CD14-positive monocyte (primary cell): ENCODE measurements around the gene VOPP1. TPM values are rescaled to one million over a fixed set of nuclear protein-coding genes. Genes with fewer than 3 reads are reported as not detected.

Source experiments
- DNase-seq, 3 donors: peaks; one replicate each; pipeline ENCODE4 v3.0.0-alpha.2; 2011 to 2022
- H2AFZ ChIP-seq: 2 replicates; pipeline ENCODE4 v1.6.0; 2012; ENCODE audit warnings: mild to moderate bottlenecking, low read depth, low read length, inconsistent platforms; ENCODE audit not compliant: insufficient read depth, poor library complexity, severe bottlenecking
- H3K27ac ChIP-seq, 2 donors: 1 replicate in 1 of 2; 2 replicates in 1 of 2; pipeline ENCODE4 v1.5.1; 2012 to 2013; ENCODE audit warnings: low read length in 2 of 2, control low read depth in 1 of 2, inconsistent platforms in 1 of 2, low read depth in 1 of 2, mild to moderate bottlenecking in 1 of 2
- H3K27me3 ChIP-seq, 2 donors: one replicate each; pipeline versions ENCODE4 v1.6.0 to v1.6.1; 2011 to 2013; ENCODE audit warnings: low read length in 2 of 2; ENCODE audit not compliant: control insufficient read depth in 2 of 2, insufficient read depth in 2 of 2
- H3K36me3 ChIP-seq, 2 donors: replicated peaks in 1 of 2; 1 replicate in 1 of 2; 2 replicates in 1 of 2; pipeline versions ENCODE4 v1.5.1 to v1.6.1; 2012 to 2013; ENCODE audit warnings: low read length in 2 of 2, control low read depth in 1 of 2, inconsistent platforms in 1 of 2, mild to moderate bottlenecking in 1 of 2; ENCODE audit not compliant: insufficient read depth in 2 of 2, control insufficient read depth in 1 of 2
- H3K4me1 ChIP-seq, 2 donors: 1 replicate in 1 of 2; 2 replicates in 1 of 2; pipeline versions ENCODE4 v1.5.1 to v1.6.1; 2012 to 2013; ENCODE audit warnings: low read length in 2 of 2, control low read depth in 1 of 2, inconsistent platforms in 1 of 2, mild to moderate bottlenecking in 1 of 2, moderate library complexity in 1 of 2; ENCODE audit not compliant: insufficient read depth in 2 of 2, control insufficient read depth in 1 of 2
- H3K4me2 ChIP-seq: replicated peaks from 2 replicates; pipeline ENCODE3; 2012; ENCODE audit warnings: low read length, moderate library complexity, mild to moderate bottlenecking; ENCODE audit not compliant: poor library complexity, severe bottlenecking; ENCODE audit errors: extremely low read depth
- H3K4me3 ChIP-seq, 3 experiments: fragments of 200-600 bp in 1 of 3; sonication (generic) in 1 of 3; replicated peaks in 1 of 3; 1 replicate in 2 of 3; 2 replicates in 1 of 3; pipeline ENCODE4 v1.5.1; 2011 to 2013; ENCODE audit warnings: low read length in 3 of 3, mild to moderate bottlenecking in 3 of 3, control low read depth in 2 of 3, low read depth in 2 of 3, inconsistent platforms in 1 of 3, moderate library complexity in 1 of 3
- H3K79me2 ChIP-seq: 2 replicates; pipeline ENCODE4 v1.6.0; 2012; ENCODE audit warnings: mild to moderate bottlenecking, control low read depth, inconsistent platforms, low read length, moderate library complexity; ENCODE audit not compliant: insufficient read depth
- H3K9ac ChIP-seq: 2 replicates; pipeline ENCODE4 v1.6.0; 2017; ENCODE audit warnings: low read length, mild to moderate bottlenecking; ENCODE audit not compliant: insufficient read depth, poor library complexity, severe bottlenecking
- H3K9me3 ChIP-seq, 2 donors: replicated peaks in 1 of 2; 1 replicate in 1 of 2; 2 replicates in 1 of 2; pipeline versions ENCODE4 v1.5.1 to v1.6.1; 2012 to 2013; ENCODE audit warnings: low read length in 2 of 2, control low read depth in 1 of 2; ENCODE audit not compliant: control insufficient read depth in 1 of 2, insufficient read depth in 1 of 2
- H4K20me1 ChIP-seq: 2 replicates; pipeline ENCODE4 v1.6.0; 2012; ENCODE audit warnings: mild to moderate bottlenecking, low read length, control low read depth, moderate library complexity; ENCODE audit not compliant: insufficient read depth
- H3K27ac Mint-ChIP-seq, 7 donors: one replicate each; pipeline ENCODE4 v1.8.0; 2020; ENCODE audit warnings: mild to moderate bottlenecking in 7 of 7, mixed read lengths in 7 of 7, moderate library complexity in 6 of 7, inconsistent platforms in 2 of 7
- H3K27me3 Mint-ChIP-seq, 3 donors: one replicate each; pipeline ENCODE4 v1.8.0; 2021 to 2022; ENCODE audit warnings: low read depth in 3 of 3, mild to moderate bottlenecking in 3 of 3, mixed read lengths in 3 of 3, moderate library complexity in 3 of 3, inconsistent platforms in 1 of 3
- H3K36me3 Mint-ChIP-seq, 2 donors: one replicate each; pipeline ENCODE4 v1.8.0; 2020; ENCODE audit warnings: mixed read lengths in 2 of 2, inconsistent platforms in 1 of 2, mild to moderate bottlenecking in 1 of 2
- H3K4me1 Mint-ChIP-seq: one replicate; pipeline ENCODE4 v1.8.0; 2020; ENCODE audit warnings: mild to moderate bottlenecking, mixed read lengths
- H3K4me3 Mint-ChIP-seq, 2 donors: one replicate each; pipeline ENCODE4 v1.8.0; 2020; ENCODE audit warnings: mild to moderate bottlenecking in 2 of 2, mixed read lengths in 2 of 2, moderate library complexity in 1 of 2
- H3K9me3 Mint-ChIP-seq, 7 donors: one replicate each; pipeline ENCODE4 v1.8.0; 2020 to 2022; ENCODE audit warnings: mixed read lengths in 7 of 7, mild to moderate bottlenecking in 6 of 7, moderate library complexity in 6 of 7, inconsistent platforms in 2 of 7
- CTCF ChIP-seq: fragments of 200-600 bp; IDR thresholded peaks from one replicate; pipeline ENCODE4 v1.8.0; 2022; ENCODE audit warnings: antibody characterized with exemption, mild to moderate bottlenecking
- WGBS: methylation state at CpG from one replicate; pipeline ENCODE4 v1.1.5; 2013; ENCODE audit warnings: missing lambda C conversion rate; ENCODE audit not compliant: insufficient coverage; 5-methylcytosine and 5-hydroxymethylcytosine counted together
- intact Hi-C, 2 donors: fragments of 100-400 bp; cut with micrococcal nuclease; formaldehyde crosslinking; loops; one replicate each; pipeline versions ENCODE4 v1.15.0 to v1.15.1; 2023
- polyA plus RNA-seq, 3 donors: library from polyadenylated mRNA; depleted of rRNA in 1 of 3; unstranded in 2 of 3; stranded (reverse) in 1 of 3; fragments of 300-500 nt in 2 of 3; fragments of >200 nt in 1 of 3; fragmentation: Illumina TruSeq in 2 of 3; gene quantifications; 1 replicate in 2 of 3; 2 replicates in 1 of 3; pipeline ENCODE4 v1.2.3, GENCODE V29; 2012 to 2021

The VOPP1 gene
- polyA plus RNA-seq, 3 donors, result 16.7 to 22.1 (median 18.0) TPM

GRCh38 chr7:55591282-55591931 lies 19.1 kb upstream of the VOPP1 start:
- intact Hi-C loops, result loop anchor here in 1 of 2 donors (5.0 to 10.0 kb wide), 3 partner anchors 59 to 373 kb away; partner anchors contain the start of genes LANCL2 and NIPSNAP2
- Histone ChIP-seq H3K27me3 (no peaks in the 10 kb centered on the region), H3K27ac (no peak overlapping the region), H3K4me2 (no peak overlapping the region), H3K4me3 (no peak overlapping the region), H3K36me3 (no peaks in the 10 kb centered on the region), H3K4me1 (no peaks in the 10 kb centered on the region), H3K79me2 (no peaks in the 10 kb centered on the region), H3K9ac (no peak overlapping the region), H2AFZ (no peak overlapping the region), H3K9me3 (no peaks in the 10 kb centered on the region), H4K20me1 (no peaks in the 10 kb centered on the region)
- Mint-ChIP-seq H3K27ac (no peak overlapping the region), H3K27me3 (peaks cover 6 to 20% (median 12%) of the 10 kb centered on the region in 3 donors), H3K4me3 (no peak overlapping the region), H3K4me1 (peaks cover 8% of the 10 kb centered on the region), H3K9me3 (no peaks in the 10 kb centered on the region), H3K36me3 (no peaks in the 10 kb centered on the region)
- peak in 1 of 3 donors; percentile 23 for DNase-seq
- WGBS, result 50% methylated on average over 2 of the region's 3 CpGs
- no peak for TF ChIP-seq CTCF

- H3K27me3 ChIP-seq, result no peaks in the 10 kb centered on the region
- no peak overlapping the region for H3K9ac ChIP-seq
- H3K79me2 ChIP-seq, result no peaks in the 10 kb centered on the region
- H3K4me1 ChIP-seq, result no peaks in the 10 kb centered on the region
- H3K4me1 Mint-ChIP-seq, result peaks cover 8% of the 10 kb centered on the region
- intact Hi-C loops, result loop anchor here in 1 of 2 donors (5.0 to 10.0 kb wide), 3 partner anchors 58 to 374 kb away; partner anchors contain the start of genes LANCL2 and NIPSNAP2
- no peak overlapping the region for H3K27ac Mint-ChIP-seq
- H3K36me3 ChIP-seq, result no peaks in the 10 kb centered on the region
- H3K27me3 Mint-ChIP-seq, result peaks cover 6 to 20% (median 12%) of the 10 kb centered on the region in 3 donors
- DNase-seq, result no peak
- no peak overlapping the region for H3K4me2 ChIP-seq
- H3K4me3 Mint-ChIP-seq, result no peak overlapping the region
- H3K9me3 Mint-ChIP-seq, result no peaks in the 10 kb centered on the region
- H3K9me3 ChIP-seq, result no peaks in the 10 kb centered on the region
- no peak overlapping the region for H3K27ac ChIP-seq
- no peak overlapping the region for H3K4me3 ChIP-seq
- no peak overlapping the region for H2AFZ ChIP-seq
- WGBS, result 64% methylated on average over 6 of the region's 8 CpGs
- no peaks in the 10 kb centered on the region for H3K36me3 Mint-ChIP-seq
- no peaks in the 10 kb centered on the region for H4K20me1 ChIP-seq
- TF ChIP-seq CTCF, result no peak
Observed at GRCh38 chr7:55590517-55591281, 18.4 kb upstream of the VOPP1 start.
